ENCODE measurements around the gene SARM1.

- TF ChIP-seq POLR2A (IDR thresholded peaks at IDR 0.05; ENCODE audit: low read depth, low read length), result no peak
- no peak for TF ChIP-seq POU2F2 (IDR thresholded peaks at IDR 0.05; ENCODE audit: low read depth, low read length)
These were observed 13.5 kb downstream of the SARM1 start for GRCh38 chr17:28385037-28385400.

Data from GM12891 (cell line).